ENCODE measurements around the gene FBXL3.

Gene FBXL3

DNA sequence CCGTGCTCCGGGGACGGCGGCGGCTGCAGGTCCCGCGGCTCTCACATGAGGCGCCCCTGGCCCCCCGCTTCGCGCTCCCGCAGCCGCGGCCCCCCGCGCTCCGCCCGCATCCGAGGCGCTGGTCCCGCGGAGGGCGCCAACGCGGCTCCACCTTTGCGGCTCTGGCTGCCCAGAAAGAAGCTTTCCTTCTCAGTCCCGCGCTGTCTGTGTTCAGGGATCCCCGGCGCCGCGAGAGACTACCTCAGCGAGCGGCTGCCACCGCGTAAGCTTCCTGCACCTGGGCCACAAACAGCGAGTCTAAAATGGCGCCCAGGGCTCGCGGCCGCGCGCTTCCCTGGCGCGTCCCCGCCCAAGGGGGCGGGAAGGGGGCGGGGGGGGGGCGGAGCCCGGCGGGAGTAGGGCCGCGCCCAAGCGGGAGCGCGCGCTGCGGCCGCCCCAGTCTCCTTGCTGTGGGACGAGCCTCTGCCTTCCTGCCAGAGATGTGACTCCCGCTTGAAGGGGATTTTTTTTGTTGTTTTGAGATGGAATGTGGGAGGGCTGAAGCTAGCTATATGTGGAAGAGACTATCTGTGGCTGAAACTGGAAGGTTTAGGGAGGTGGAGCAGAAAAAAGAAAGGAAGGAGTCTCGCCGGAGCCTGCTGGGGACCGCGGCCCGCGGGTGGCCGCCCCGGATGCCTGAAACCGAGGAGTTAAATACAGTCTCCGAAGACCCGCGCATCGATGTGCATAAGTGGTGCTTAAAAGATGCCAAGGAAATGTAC lies at the start of gene FBXL3 (continued):
- TF ChIP-seq ZNF529 (tag by site-specific recombination; IDR thresholded peaks at IDR 0.05; ENCODE audit: insufficient replicate concordance): no peak
- TF ChIP-seq ZNF121 (tag by site-specific recombination; IDR thresholded peaks at IDR 0.05): no peak
- TF ChIP-seq ZNF561 (tag by site-specific recombination; IDR thresholded peaks at IDR 0.05; ENCODE audit: borderline replicate concordance): peak; percentile 52; the same call in 1 of the 2 replicates
- TF ChIP-seq, protein P1, sequence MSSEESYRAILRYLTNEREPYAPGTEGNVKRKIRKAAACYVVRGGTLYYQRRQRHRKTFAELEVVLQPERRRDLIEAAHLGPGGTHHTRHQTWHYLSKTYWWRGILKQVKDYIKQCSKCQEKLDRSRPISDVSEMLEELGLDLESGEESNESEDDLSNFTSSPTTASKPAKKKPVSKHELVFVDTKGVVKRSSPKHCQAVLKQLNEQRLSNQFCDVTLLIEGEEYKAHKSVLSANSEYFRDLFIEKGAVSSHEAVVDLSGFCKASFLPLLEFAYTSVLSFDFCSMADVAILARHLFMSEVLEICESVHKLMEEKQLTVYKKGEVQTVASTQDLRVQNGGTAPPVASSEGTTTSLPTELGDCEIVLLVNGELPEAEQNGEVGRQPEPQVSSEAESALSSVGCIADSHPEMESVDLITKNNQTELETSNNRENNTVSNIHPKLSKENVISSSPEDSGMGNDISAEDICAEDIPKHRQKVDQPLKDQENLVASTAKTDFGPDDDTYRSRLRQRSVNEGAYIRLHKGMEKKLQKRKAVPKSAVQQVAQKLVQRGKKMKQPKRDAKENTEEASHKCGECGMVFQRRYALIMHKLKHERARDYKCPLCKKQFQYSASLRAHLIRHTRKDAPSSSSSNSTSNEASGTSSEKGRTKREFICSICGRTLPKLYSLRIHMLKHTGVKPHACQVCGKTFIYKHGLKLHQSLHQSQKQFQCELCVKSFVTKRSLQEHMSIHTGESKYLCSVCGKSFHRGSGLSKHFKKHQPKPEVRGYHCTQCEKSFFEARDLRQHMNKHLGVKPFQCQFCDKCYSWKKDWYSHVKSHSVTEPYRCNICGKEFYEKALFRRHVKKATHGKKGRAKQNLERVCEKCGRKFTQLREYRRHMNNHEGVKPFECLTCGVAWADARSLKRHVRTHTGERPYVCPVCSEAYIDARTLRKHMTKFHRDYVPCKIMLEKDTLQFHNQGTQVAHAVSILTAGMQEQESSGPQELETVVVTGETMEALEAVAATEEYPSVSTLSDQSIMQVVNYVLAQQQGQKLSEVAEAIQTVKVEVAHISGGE (tag by site-specific recombination; conservative IDR thresholded peaks at IDR 0.05; ENCODE audit: low read depth): 0 out of 2 replicates have a peak, but pooled peaks have one; percentile 13
- peak; percentile 52; the same call in 1 of the 2 replicates for TF ChIP-seq GLIS1 (tag by site-specific recombination; IDR thresholded peaks at IDR 0.05)
- TF ChIP-seq GFI1B (tag by site-specific recombination; IDR thresholded peaks at IDR 0.05): no peak
- peak; percentile 63 for TF ChIP-seq SP2 (tag by site-specific recombination; IDR thresholded peaks at IDR 0.05)
- no peak for TF ChIP-seq ZNF10 (tag by site-specific recombination; IDR thresholded peaks at IDR 0.05)
- TF ChIP-seq, protein P2, sequence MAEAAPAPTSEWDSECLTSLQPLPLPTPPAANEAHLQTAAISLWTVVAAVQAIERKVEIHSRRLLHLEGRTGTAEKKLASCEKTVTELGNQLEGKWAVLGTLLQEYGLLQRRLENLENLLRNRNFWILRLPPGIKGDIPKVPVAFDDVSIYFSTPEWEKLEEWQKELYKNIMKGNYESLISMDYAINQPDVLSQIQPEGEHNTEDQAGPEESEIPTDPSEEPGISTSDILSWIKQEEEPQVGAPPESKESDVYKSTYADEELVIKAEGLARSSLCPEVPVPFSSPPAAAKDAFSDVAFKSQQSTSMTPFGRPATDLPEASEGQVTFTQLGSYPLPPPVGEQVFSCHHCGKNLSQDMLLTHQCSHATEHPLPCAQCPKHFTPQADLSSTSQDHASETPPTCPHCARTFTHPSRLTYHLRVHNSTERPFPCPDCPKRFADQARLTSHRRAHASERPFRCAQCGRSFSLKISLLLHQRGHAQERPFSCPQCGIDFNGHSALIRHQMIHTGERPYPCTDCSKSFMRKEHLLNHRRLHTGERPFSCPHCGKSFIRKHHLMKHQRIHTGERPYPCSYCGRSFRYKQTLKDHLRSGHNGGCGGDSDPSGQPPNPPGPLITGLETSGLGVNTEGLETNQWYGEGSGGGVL (tag by site-specific recombination; IDR thresholded peaks at IDR 0.05): no peak
- TF ChIP-seq, protein P3, sequence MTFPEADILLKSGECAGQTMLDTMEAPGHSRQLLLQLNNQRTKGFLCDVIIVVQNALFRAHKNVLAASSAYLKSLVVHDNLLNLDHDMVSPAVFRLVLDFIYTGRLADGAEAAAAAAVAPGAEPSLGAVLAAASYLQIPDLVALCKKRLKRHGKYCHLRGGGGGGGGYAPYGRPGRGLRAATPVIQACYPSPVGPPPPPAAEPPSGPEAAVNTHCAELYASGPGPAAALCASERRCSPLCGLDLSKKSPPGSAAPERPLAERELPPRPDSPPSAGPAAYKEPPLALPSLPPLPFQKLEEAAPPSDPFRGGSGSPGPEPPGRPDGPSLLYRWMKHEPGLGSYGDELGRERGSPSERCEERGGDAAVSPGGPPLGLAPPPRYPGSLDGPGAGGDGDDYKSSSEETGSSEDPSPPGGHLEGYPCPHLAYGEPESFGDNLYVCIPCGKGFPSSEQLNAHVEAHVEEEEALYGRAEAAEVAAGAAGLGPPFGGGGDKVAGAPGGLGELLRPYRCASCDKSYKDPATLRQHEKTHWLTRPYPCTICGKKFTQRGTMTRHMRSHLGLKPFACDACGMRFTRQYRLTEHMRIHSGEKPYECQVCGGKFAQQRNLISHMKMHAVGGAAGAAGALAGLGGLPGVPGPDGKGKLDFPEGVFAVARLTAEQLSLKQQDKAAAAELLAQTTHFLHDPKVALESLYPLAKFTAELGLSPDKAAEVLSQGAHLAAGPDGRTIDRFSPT (tag by site-specific recombination; IDR thresholded peaks at IDR 0.05): no peak
- TF ChIP-seq, protein P4, sequence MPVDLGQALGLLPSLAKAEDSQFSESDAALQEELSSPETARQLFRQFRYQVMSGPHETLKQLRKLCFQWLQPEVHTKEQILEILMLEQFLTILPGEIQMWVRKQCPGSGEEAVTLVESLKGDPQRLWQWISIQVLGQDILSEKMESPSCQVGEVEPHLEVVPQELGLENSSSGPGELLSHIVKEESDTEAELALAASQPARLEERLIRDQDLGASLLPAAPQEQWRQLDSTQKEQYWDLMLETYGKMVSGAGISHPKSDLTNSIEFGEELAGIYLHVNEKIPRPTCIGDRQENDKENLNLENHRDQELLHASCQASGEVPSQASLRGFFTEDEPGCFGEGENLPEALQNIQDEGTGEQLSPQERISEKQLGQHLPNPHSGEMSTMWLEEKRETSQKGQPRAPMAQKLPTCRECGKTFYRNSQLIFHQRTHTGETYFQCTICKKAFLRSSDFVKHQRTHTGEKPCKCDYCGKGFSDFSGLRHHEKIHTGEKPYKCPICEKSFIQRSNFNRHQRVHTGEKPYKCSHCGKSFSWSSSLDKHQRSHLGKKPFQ (tag by site-specific recombination; IDR thresholded peaks at IDR 0.05): no peak
- TF ChIP-seq GLIS2 (tag by site-specific recombination; IDR thresholded peaks at IDR 0.05): peak; percentile 61
- TF ChIP-seq ZNF658 (tag by site-specific recombination; IDR thresholded peaks at IDR 0.05): no peak
- TF ChIP-seq, protein P5, sequence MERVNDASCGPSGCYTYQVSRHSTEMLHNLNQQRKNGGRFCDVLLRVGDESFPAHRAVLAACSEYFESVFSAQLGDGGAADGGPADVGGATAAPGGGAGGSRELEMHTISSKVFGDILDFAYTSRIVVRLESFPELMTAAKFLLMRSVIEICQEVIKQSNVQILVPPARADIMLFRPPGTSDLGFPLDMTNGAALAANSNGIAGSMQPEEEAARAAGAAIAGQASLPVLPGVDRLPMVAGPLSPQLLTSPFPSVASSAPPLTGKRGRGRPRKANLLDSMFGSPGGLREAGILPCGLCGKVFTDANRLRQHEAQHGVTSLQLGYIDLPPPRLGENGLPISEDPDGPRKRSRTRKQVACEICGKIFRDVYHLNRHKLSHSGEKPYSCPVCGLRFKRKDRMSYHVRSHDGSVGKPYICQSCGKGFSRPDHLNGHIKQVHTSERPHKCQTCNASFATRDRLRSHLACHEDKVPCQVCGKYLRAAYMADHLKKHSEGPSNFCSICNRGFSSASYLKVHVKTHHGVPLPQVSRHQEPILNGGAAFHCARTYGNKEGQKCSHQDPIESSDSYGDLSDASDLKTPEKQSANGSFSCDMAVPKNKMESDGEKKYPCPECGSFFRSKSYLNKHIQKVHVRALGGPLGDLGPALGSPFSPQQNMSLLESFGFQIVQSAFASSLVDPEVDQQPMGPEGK (tag by site-specific recombination; IDR thresholded peaks at IDR 0.05): peak; percentile 63
- no peak; the same call in 1 of the 2 replicates for TF ChIP-seq TRIM28 (IDR thresholded peaks at IDR 0.05; ENCODE audit: borderline replicate concordance, low read length)
- TF ChIP-seq ZNF521 (tag by site-specific recombination; IDR thresholded peaks at IDR 0.05): no peak
- TF ChIP-seq ZFP37 (tag by site-specific recombination; IDR thresholded peaks at IDR 0.05): no peak
- TF ChIP-seq KLF1 (tag by site-specific recombination; IDR thresholded peaks at IDR 0.05): peak; percentile 33; the same call in 1 of the 2 replicates
- TF ChIP-seq ZNF530 (tag by site-specific recombination; IDR thresholded peaks at IDR 0.05; ENCODE audit: low read depth): no peak
- no peak for TF ChIP-seq ZNF16 (tag by site-specific recombination; IDR thresholded peaks at IDR 0.05; ENCODE audit: low read depth)
- peak; percentile 35; the same call in 1 of the 2 replicates for TF ChIP-seq ZNF366 (tag by site-specific recombination; conservative IDR thresholded peaks at IDR 0.05)
- no peak for TF ChIP-seq ZNF621 (tag by site-specific recombination; IDR thresholded peaks at IDR 0.05)
- 0 out of 2 replicates have a peak, but pooled peaks have one; percentile 54 for TF ChIP-seq KLF9 (tag by site-specific recombination; IDR thresholded peaks at IDR 0.05; ENCODE audit: low read depth)
- TF ChIP-seq, protein P6, sequence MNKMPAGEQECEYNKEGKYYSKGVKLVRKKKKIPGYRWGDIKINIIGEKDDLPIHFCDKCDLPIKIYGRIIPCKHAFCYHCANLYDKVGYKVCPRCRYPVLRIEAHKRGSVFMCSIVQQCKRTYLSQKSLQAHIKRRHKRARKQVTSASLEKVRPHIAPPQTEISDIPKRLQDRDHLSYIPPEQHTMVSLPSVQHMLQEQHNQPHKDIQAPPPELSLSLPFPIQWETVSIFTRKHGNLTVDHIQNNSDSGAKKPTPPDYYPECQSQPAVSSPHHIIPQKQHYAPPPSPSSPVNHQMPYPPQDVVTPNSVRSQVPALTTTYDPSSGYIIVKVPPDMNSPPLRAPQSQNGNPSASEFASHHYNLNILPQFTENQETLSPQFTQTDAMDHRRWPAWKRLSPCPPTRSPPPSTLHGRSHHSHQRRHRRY (tag by site-specific recombination; IDR thresholded peaks at IDR 0.05): no peak
- TF ChIP-seq ZNF626 (tag by site-specific recombination; IDR thresholded peaks at IDR 0.05): no peak
- peak; percentile 46 for TF ChIP-seq ZNF677 (tag by site-specific recombination; IDR thresholded peaks at IDR 0.05)
- no peak for TF ChIP-seq IKZF3 (tag by site-specific recombination; IDR thresholded peaks at IDR 0.05)
- TF ChIP-seq MYNN (tag by site-specific recombination; IDR thresholded peaks at IDR 0.05; ENCODE audit: borderline replicate concordance): no peak

Measured in HEK293 (cell line).